Measurements from ENCODE around the gene DFFB.
A peak's percentile ranks its signal among the peaks of the same experiment; 100 is the strongest.

The DFFB gene

DNA sequence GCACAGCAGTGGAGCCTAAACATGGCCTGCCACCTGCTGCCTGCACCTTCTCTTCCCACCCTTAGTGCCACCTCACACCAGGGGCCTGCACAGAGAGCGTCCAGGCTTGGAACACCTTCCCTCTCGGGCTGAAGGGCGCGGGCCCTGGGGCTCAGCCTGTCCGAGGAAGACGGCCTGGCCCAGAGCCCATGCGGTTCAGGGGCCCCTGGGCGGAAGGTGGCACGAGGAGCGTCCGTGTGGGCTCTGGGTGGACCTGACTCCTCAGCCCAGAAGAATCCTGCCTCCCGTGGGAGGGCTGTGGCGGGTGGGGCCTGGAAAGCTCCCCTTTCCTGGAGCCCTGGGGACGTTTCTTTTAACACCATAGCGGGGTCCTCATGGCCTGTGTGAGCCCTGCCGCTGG lies 19.4 kb downstream of the DFFB start:
- DNase-seq, result no peak

DNA sequence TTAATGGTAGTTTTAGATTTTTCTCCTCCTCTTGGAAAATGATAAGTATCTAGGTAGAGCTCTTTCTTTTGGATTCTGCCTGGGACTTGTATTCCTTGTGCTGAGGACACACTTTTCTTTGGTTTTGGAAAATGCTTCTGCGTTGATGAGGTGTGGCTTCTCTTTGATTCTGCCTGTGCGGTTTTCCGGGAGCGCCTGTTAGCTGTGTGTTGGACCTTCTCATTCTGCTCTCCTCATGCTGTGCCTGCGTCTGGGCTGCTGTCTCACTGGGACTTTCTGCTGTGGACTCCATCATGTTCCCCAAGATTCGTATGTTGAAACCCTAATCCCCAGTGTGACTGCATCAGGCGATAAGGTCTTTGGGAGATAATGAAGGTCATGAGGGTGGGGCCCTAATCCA lies 21.8 kb downstream of the DFFB start:
- no peak for DNase-seq

DNA sequence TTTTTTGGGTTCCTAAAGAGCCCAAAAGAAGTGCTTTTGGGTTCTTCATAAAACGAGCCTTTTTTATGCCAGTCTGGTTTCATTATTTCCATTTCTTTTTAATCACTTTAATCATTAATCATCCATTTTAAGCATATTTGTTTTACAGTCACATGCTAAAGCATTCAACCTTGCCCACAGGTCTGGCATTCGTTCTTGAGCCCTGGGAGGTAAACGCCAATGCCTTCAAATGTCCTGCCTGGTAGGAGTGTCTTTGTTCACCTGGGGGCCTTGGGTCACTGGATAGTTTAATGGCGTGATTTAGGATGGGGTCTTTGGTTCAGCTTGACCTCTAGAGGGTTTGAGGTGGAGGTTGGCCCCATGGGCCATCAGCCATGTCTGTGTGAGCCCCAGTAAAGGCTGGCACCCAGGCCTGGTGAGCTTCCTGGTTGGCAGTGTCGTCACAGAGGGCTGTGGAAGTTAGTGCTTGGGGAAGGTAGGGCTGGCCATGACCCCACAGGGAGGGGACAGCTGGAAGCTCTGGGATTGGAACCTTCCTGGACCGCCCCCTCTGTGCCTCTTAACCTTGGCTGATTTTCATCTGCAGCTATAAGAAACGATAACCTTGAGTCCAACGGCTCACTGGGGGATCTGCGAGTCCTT lies 22.6 kb downstream of the DFFB start:
- DNase-seq, result no peak

DNA sequence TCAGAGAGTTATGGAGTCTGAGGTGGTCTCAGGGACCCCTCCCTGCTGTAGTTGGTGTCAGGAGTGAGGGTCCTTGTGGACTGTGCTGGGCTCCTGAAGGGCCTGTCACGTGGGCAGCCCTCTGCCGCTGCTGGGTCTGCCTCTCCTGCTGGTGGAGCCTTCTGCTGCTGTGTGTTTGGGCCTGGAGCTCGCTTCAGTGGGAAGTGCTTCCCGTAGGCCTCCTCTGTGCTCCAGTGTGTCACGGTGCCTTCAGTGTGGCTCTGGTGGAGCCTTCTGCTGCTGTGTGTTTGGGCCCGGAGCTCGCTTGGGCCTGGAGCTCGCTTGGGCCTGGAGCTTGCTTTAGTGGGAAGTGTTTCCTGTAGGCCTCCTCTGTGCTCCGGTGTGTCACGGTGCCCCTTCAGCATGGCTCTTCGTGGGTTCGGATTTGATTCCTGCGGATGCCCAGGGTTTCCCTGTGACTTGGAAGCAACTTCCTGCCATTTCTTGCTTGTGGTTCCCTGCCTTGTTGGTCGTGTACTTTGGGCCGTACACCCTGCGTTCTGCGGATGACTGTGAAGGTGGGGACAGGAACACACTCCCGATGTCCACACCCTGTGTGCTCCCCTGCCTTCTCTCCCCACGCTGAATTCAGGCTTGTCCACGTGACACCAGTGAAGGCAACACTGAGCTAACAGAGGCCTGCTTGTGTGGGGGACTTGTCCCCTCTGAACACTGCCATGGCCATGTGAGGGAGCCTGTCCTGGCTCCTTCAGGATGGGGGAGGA lies 23.3 kb downstream of the DFFB start:
- DNase-seq, result no peak

DNA sequence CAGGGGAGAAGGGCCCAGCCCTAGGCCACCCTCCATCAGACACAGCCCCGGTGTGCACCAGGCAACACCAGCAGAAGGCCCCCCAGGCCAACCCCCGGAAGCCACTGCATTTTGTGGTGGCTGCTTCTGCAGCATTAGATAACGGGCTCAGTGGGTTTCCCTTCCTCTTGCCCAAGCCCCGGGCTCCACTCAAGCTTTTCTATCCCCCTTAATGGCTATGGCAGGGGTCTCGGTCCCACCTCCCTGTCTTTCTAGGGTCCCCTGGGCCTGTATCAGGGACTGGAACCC lies 23.9 kb downstream of the DFFB start:
- DNase-seq, result no peak

DNA sequence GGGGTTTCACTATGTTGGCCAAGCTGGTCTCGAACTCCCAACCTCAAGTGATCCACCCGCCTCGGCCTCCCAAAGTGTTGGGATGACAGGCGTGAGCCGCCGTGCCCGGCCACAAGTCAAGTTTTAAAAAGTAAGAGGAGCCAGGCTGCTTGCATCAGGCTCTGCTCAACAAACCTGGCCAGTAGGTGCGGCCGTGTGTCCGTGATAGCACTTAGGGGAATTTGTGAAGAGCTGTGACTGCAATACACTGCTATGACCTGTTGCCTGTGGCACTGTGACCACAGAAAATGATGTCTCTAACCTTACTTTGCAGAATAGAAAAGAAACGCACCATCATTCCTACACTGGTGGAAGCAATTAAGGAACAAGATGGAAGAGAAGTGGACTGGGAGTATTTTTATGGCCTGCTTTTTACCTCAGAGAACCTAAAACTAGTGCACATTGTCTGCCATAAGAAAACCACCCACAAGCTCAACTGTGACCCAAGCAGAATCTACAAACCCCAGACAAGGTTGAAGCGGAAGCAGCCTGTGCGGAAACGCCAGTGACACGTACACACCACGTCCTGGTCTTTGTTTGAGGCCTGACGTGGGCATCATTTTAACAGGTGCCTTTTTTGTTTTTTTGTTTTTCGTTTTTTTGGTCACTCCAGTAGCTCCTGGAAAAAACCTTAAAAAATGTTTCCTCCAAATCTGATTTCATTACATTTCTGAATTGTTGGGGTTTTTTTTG lies 26.1 kb downstream of the DFFB start:
- DNase-seq, result no peak

DNA sequence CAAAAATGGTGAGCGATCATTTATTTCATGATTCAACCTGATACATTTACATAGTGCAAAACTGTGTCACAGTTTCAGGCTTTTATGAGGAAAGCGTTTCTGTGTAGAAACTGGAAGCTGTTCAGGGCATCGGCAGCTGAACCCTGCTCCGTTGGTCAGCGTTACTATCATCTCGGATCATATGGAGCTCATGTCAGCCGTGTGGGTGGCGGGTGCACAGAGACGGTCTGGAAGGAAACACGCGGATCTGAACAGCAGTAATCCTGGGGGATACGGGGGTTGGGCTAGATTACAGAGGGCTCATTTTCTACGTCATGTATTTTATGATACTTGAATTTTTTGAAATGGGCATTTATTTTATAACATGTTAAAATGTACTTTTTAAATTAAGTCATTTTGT lies 27.7 kb downstream of the DFFB start:
- DNase-seq, result no peak

DNA sequence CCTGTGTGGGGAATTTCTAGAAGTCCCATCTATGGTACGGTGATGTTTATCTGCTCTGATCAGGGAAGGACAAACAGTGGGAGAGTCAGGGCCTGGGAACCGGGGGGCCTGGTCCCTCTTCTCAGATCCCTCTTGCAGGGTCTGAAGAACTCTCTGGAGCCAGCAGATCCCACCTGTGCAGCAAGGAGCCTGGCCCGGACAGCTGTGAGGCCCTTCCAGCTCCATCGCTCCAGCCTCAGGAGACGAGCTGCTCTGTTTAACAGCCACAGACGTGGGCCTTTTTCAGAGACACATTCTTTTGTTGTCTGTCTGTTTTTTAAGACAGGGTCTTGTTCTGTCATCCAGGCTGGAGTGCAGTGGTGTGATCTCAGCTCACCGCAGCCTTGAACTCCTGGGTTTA lies 28.3 kb downstream of the DFFB start:
- DNase-seq, result no peak

DNA sequence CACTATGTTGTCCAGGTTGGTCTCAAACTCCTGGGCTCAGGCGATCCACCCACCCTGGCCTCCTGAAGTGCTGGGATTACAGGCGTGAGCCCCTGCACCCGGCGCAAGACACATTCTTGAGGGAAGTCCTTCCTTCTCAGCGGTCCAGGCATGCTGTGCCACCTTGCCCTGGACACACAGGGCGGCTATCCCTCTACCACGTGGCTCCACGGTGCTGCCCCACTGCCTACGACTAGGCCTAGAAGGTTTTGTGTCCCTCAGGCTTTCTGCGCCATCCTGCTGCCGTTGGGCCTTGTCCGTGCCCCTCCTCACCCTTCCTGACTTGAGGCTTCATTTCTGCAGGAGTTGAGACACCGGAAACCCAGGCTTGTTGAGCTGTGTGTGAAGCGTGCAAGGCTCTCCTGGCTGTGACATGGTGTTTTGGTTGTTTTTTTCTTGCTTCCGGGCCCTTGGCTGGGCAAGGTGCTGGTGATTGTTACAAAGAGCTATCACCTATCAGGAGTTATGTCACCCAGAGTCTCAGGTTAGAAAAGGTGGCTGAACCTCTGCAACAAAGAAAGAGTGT lies 28.9 kb downstream of the DFFB start:
- no peak for DNase-seq

DNA sequence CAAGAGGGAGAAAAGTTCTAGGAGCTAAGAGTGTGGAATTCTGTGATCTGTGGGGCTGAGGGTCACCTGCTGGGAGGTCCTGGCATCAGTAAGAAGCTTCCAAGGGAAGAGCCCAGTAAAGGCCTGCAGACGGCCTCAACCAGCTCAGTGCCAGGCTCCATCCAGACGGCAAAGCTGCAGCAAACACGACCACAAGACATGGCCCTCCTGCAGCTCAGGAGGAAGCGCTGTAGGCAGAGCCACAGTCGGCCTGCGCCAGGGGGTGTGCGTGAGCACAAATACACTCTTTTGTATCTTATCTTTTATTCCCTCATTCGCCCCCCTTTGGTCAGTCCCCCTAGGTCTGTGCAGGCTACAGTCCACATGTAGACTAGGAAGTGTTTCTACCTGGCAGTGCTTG lies 29.4 kb downstream of the DFFB start:
- DNase-seq, result no peak

DNA sequence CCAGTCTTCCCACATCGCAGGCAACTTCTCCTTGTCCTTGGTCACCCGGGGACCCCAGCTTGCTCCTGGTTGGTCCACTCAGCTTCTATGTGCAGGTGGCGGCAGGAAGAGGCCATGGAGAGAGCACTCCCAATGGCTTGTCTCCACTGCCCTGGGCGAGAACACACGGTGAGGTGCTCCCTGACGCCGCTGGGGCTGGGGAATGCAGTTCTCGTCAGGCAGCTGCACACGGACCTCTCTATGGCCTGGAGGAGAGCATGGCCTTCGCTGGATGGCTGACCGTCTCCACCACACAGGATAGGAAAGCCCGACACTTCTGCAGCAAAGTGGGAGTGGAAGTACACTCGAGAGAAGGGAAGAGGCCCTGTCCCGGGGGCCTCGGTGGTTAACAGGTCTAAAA lies 31.0 kb downstream of the DFFB start:
- no peak for DNase-seq

DNA sequence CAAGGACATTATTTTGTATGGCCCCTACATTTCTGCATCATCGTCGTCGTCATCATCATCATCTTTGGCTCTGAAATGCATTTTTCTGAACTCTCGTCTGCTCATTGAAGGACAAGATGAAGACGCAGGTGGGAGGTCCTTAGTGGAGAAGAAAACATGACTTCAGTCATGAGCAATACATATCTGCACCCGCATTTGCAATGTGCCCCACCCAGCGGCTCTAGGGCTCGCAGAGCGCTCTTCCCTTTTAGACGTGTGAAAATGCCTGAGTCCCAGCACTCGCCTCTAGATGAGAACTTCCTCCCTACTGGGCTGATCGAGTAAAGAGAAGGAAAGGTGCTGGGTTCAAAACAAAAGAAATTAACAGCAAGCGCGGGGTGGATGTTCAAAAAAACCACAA lies 32.7 kb downstream of the DFFB start:
- DNase-seq, result no peak

DNA sequence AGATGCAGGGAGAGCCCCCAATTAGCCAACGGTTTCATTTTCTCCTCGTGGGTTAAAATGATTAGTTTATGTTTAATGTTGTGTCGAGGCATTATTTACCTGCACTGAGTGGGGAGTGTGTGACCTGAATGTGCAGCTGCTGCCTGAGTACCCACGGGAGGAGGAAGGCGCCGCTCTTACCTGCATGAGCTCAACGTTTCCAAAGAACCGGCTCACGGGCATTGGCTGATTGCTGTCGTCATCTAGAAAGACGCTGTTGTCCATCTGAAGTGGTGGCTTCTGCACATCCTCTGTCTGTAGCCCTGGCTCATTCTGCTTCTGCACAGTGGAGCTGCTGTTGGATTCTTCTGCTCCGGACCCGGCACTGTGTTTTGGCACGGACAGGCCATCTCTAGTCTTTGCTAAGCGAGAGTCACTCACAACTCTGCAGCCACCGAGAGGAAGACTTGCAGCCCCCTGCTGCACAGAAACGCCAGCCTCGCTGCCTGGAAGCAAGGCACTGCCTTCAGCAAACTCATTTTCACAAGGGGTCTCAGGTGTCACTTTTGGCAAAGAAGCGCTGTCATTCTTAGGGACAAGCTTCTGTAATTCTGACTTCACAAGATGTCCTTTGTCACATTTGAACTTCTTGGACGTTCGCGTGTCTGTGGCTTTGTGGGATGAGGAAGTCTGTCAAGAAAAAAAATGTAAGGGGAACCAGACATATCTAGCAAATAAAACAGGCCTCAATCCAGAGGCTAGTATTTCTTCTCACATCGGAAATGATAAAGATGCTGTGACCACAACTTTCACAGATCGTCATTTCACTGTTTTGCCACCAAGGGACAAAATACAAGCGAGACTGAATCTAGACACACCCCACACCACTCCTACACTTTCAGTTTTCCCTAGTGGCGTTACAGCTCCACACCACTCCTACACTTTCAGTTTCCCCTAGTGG lies 33.4 kb downstream of the DFFB start:
- DNase-seq, result peak in 1 of 2 donors; percentile 84

DNA sequence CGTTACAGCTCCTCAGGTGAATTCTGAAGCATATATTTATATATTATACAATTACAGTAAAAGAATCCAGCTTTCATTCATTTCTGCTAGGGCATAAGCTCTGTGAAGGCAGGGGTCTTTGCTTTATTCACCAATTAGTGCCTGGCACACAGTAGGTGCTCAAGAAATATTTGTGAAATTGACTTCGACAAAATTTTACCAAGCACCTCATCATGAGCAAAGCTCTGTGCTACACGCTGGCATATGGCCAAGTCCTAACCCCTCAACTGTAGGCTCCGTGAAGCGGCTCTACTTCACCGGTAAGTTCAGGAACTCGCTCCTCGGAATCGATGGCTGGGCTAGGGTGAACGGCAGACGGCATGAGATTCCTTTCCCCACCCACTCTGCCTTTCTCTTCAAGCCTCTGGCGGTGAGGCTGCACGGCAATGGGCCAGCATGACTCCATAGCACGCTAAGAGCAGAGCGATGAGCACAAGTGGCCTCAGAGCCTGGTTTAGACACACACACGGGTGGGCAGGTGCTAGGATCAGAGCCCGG lies 34.1 kb downstream of the DFFB start:
- DNase-seq, result no peak

DNA sequence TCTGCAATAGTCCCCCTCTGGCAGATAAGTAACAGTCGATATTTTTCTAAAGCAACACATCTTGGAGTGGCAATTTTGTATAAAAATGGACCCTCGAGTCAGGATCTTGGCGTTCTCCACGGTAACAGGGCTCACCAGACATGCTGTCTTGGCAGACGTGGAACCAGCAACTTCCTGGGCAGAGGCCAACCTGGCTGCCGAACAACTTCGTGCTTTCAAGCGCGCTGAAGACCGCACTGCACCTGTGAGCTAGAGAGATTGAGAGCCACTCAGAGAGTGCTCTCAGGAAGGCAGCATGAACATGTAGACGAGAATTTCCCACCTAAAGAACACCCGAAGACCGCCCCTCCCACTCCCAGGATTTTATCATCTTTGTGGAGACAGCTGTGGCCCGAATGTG lies 35.5 kb downstream of the DFFB start:
- no peak for DNase-seq

DNA sequence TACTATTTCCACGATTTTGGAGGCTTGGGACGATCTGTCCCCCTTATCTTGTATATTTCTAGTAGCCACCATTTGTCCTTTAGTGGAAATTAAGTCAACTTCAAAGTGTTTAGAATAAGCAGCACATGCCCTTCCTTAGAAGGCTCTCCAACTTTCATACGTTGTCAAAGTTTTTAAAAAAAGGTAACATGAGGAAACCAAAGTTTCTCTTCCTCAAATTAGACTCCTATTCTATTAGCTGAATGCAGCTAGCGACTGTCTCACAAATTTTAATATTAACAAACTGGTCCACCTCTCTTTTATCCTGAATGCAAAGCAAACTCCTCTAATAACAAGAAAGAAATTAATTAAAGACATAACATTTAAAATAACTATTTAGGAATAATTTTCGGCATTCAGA lies 35.9 kb downstream of the DFFB start:
- no peak for DNase-seq

DNA sequence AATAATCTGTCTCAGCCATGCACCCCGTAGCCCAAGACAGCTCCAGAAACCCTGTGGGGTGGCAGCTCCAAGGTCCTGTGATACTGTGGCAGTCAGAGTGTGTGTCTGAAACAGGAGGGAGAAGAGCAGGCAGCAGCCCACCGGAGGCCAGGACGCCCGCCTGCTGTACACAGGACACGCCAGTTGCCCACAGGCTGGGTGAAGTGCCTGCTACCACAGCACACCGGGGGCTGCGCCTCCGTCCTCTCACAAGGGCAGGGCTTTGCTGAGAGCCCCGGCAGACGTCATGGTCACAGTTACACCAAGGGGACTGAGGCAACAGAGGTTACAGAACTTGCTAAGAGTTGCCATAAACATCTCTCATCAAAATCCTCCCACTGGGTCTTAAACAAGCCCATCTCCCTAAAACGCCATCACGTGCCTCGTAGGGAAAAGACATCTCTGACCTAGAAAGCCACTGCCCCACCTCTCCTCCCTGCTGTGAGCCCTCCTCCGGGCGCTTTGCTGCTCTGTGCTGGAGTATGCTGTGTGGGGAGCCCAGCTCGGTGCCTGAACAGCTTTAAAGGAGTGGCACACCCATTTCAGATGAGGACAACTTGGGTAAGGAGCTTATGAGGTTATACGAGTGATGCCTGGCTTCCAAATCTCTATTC lies 37.5 kb downstream of the DFFB start:
- no peak for DNase-seq

DNA sequence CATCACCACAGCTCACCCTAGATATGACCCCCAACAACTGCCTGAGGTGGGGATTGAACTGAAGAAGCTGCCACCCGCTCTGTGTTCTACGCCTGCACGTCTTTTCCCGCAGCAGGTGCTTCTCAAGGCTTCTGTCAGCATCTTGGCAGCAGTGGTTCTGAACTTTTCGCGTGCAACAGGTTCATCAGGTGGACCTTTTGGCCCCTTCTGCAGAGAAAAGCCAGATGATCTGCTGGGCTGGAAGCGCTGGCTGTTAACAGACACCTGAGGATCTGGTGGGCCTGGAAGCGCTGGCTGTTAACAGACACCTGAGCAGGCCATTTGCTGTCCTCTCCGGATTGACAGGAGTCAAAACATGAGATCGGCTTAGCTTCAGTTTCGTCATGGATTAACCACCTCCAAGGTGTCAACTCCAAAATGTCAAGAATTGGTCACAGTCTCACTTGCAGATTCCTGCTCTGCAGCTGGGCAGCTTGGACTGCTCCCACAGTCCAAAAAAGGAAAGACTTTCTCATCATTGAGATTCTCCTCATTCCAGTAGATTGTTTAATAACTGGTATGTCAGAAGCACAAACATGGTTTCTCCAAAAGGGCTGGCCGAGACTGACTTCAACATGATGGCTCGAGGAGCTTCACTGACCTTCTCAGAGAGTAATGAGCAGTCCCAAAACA lies 38.1 kb downstream of the DFFB start:
- no peak for DNase-seq

DNA sequence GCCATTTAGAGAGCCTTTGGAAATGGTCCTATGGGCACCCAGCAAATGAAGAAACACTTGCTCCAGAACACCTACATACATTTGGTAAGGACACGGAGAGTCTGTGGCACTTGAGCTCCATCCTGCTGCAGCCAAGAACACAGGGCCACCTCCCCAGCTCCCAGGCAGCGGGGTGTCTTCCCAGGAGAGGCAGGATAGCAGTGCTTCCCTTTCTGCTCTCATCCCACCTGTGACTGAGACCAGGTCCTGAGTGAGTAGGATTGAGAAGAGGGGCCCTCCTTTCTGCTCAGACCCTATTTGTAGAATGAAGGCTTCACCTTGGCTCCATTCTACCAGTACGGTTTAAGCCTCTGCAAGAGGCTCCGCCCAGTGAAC lies 38.7 kb downstream of the DFFB start:
- no peak for DNase-seq

DNA sequence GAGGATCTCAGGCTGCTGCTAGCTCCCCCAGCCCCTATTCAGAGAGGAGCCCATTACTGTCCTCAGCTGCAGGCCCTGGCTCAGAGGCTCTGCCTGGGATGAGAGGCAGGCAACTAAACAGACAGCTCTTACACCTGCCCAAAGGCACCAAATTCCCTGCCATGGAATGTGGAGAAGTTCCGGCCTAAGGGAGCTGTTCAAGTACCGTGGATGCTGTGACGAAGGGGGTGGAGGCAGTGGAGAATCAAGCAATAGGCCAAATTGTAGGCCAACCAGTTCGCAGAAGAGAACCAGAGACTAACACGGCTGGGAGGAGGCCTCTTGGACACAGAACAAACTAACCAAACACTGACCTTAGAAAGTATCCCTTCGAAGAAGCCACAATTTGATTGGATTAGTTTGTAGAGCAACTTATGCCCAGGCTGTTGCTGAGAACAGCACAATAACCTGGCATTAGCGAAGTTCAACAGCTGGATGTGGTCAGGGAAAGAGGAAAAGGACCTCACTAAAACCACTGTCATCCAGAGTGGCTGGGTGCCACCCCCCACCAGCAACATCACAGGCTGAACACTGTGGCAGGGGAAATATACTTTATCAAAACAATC lies 39.2 kb downstream of the DFFB start:
- DNase-seq, result no peak

DNA sequence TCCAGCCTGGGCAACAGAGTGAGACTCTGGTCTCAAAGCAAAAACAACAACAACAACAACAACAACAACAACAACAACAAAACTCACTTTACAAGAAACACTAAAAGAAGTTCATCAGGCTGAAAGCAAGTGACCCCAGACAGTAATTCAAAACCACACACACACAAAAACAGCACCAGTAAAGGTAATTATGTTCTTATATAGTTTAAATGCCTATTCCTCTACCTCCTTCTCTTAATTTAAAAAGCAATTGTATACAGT lies 41.1 kb downstream of the DFFB start:
- no peak for DNase-seq

Measured in bone marrow (tissue), 2 donors.